Breast epithelium (tissue), 4 donors: ENCODE measurements around the gene EPO. TPM values are rescaled to one million over a fixed set of nuclear protein-coding genes. Genes with fewer than 3 reads are reported as not detected.
A peak's percentile ranks its signal among the peaks of the same experiment; 100 is the strongest.

Experiments
- DNase-seq, 2 donors: peaks; one replicate each; pipeline ENCODE4 v3.0.0-alpha.2; 2019; ENCODE audit warnings: low spot score in 2 of 2
- H3K27ac ChIP-seq, 2 donors: fragments of 200-600 bp; sonication (generic) in 1 of 2; one replicate each; pipeline ENCODE4 v1.5.1; 2016 to 2019; ENCODE audit warnings: mild to moderate bottlenecking in 1 of 2
- H3K27me3 ChIP-seq, 2 donors: fragments of 200-600 bp; sonication (generic) in 1 of 2; one replicate each; pipeline versions ENCODE4 v1.5.1 to v1.6.0; 2017 to 2019; ENCODE audit warnings: control low read depth in 1 of 2, mild to moderate bottlenecking in 1 of 2
- H3K36me3 ChIP-seq: fragments of 200-600 bp; one replicate; pipeline ENCODE4 v1.5.1; 2019
- H3K4me1 ChIP-seq, 2 donors: fragments of 200-600 bp; sonication (generic); one replicate each; pipeline ENCODE4 v1.5.1; 2016 to 2019; ENCODE audit warnings: control low read depth in 1 of 2
- H3K4me3 ChIP-seq, 3 donors: fragments of 200-600 bp; sonication (generic); 1 replicate in 2 of 3; 2 replicates in 1 of 3; pipeline ENCODE4 v1.5.1; 2016 to 2019; ENCODE audit warnings: mild to moderate bottlenecking in 3 of 3, moderate library complexity in 2 of 3
- H3K9me3 ChIP-seq, 2 donors: fragments of 200-600 bp; sonication (generic) in 1 of 2; one replicate each; pipeline ENCODE4 v1.5.1; 2016 to 2019; ENCODE audit warnings: control low read depth in 1 of 2
- POLR2A ChIP-seq: fragments of 450-650 bp; IDR thresholded peaks from one replicate; pipeline ENCODE4 v1.6.1; 2016; ENCODE audit warnings: antibody characterized with exemption, mild to moderate bottlenecking, moderate library complexity
- POLR2AphosphoS5 ChIP-seq, 3 donors: sonication (generic); formaldehyde crosslinking; IDR thresholded peaks; one replicate each; pipeline ENCODE4 v1.6.1; 2017; ENCODE audit warnings: antibody characterized with exemption in 3 of 3
- intact Hi-C: fragments of 100-400 bp; cut with DNase I; formaldehyde crosslinking; loops from one replicate; pipeline ENCODE4 v1.15.1; 2023; ENCODE audit warnings: low total_unique reads
- total RNA-seq, 3 donors: library from RNA; depleted of rRNA; stranded (reverse); fragments of >200 nt; gene quantifications; one replicate each; pipeline ENCODE4 v1.1.0, GENCODE V29; 2016
- TF ChIP-seq, protein P1 (sequence below), 3 donors: fragments of 450-650 bp; IDR thresholded peaks; one replicate each; pipeline ENCODE4 v1.5.1; 2016 to 2017; ENCODE audit warnings: antibody characterized with exemption in 3 of 3, mild to moderate bottlenecking in 3 of 3, moderate library complexity in 3 of 3

Gene EPO
- total RNA-seq, 3 donors from 2014 or later, result not detected

DNA sequence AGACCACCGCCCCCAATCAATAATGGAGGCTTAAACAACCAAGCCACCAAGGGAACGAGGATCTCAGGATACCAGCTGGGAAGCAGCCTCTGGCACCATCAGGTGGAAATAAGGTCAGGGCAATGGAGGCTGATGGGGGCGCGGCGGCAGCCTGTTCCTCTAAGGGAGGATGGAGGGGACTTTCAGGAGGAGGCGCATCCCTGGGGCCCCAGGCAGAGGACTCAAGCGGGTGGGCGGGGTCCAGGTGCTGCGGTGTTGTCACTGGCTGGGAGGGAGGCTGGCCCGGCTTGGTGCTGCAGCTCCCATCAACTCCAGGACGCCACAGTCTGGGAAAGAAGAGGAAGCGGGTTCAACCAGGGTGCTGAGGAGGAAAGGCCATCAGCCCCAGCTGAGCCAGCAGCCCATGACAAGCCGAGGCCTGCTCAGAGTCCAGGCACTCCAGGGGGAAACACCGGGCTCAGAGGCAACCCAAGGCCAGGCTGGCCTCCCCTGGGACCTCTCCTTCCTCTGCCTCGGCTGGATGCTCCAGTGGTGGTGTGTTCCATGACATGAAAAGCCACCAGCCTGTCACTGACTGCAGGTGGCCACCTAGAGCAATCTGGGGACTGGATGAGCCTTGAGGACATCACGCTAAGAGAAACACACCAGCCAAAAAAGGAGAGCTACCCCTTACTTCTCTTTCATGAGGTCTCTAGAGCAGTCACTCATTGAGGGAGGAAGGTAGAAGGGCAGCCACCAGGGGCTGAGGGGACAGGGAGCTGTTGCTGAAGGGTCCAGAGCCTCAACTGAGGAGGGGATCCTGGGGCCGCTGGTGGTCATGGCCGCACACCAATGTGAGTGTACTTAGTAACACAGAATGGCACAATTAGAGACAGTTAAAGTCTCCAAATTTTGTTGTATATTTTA is 30.8 kb upstream of the EPO start:
- H3K4me3 ChIP-seq, result no peak overlapping the region
- TF ChIP-seq, protein P1, sequence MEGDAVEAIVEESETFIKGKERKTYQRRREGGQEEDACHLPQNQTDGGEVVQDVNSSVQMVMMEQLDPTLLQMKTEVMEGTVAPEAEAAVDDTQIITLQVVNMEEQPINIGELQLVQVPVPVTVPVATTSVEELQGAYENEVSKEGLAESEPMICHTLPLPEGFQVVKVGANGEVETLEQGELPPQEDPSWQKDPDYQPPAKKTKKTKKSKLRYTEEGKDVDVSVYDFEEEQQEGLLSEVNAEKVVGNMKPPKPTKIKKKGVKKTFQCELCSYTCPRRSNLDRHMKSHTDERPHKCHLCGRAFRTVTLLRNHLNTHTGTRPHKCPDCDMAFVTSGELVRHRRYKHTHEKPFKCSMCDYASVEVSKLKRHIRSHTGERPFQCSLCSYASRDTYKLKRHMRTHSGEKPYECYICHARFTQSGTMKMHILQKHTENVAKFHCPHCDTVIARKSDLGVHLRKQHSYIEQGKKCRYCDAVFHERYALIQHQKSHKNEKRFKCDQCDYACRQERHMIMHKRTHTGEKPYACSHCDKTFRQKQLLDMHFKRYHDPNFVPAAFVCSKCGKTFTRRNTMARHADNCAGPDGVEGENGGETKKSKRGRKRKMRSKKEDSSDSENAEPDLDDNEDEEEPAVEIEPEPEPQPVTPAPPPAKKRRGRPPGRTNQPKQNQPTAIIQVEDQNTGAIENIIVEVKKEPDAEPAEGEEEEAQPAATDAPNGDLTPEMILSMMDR (IDR thresholded peaks at IDR 0.05), result no peak
- TF ChIP-seq POLR2AphosphoS5 (IDR thresholded peaks at IDR 0.05), result no peak
- TF ChIP-seq POLR2A, result no peak
- peak overlapping the region in 1 of 2 donors; percentile 2 for H3K27ac ChIP-seq
- no peak for DNase-seq
- H3K36me3 ChIP-seq, result peaks cover 9% of the 10 kb centered on the region
- intact Hi-C loops, result loop anchor here (5.0 to 10.0 kb wide), 2 partner anchors 115 to 212 kb away; partner anchors contain the start of genes SAP25 and TSC22D4
- H3K9me3 ChIP-seq, result no peaks in the 10 kb centered on the region
- H3K4me1 ChIP-seq, result peaks cover 4 to 14% of the 10 kb centered on the region in 2 donors
- no peaks in the 10 kb centered on the region for H3K27me3 ChIP-seq

DNA sequence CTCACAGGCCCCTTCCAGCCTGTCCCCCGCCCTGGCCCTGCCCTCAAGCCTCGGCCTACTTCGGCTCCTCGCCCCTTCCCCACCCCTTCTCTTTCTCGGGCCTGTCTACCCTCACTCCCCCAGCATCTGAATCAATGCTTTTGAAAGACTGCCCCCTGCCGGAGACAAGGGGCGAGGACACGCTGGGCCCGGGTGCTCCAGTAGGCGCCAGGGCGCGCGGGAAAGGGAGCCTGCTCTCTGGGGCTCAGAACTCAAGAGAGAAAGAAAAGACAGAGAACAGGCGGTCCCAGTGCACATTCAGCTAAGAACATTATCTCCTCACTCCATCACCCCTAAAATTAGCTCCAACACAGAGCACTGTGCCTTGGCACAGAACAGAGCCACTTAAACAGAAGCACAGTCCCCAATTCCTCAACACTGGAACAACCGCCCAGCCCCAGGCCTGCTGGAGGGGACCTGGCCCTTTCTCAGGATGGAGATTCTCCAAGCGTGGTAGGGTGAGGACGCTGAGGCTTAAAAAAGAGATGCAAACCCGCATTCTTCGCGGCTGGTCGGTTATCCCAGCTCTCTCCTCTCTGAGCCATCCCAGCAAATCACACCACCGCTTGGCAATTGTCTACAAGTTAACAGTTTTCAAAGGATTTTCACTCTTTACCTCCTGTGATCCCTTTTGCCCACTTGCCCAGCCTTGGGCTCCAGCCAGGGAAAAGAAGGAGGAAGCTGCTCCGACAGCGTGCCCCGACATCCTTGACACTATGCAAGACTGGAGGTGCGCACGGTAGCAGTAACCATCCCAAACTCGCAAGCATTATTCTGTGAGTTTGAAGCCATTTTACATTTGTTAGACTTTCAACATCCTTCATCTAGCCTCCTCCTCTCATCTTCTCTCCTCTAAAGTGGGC is 28.3 kb upstream of the EPO start:
- no peak for TF ChIP-seq POLR2AphosphoS5 (IDR thresholded peaks at IDR 0.05)
- TF ChIP-seq, protein P1 (IDR thresholded peaks at IDR 0.05), result peak; percentile 72 to 93 (median 83)
- TF ChIP-seq POLR2A, result no peak
- H3K27ac ChIP-seq, result peak overlapping the region; percentile 21 to 93
- H3K9me3 ChIP-seq, result no peaks in the 10 kb centered on the region
- peaks cover 4 to 14% of the 10 kb centered on the region in 2 donors for H3K4me1 ChIP-seq
- peak; percentile 68 to 77 for DNase-seq
- intact Hi-C loops, result no loop called here
- peaks cover 4% of the 10 kb centered on the region for H3K36me3 ChIP-seq
- H3K4me3 ChIP-seq, result peak overlapping the region; percentile 95 to 100 (median 95)
- H3K27me3 ChIP-seq, result no peaks in the 10 kb centered on the region

DNA sequence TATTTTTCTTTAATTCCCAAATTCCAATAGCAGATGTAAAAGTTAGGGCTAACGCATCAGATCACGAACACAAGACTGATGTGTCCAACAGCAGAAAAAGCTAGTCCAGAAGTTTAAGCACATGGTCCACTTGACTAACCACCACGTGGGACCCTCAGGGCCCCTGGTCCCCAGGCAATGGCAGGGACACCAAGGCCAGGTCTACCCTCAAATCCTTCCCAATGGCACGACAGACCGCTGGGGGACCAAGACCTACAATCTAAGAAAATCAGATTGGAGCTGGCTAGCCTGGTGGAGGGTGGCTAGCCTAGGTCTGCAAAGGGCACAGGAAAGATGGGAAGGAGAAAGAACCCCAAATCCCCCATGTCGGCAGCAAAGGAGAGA is 27.7 kb upstream of the EPO start:
- no peak for DNase-seq
- peaks cover 4 to 14% of the 10 kb centered on the region in 2 donors for H3K4me1 ChIP-seq
- TF ChIP-seq POLR2A (no peak), POLR2AphosphoS5 (IDR thresholded peaks at IDR 0.05) (no peak)
- TF ChIP-seq, protein P1 (IDR thresholded peaks at IDR 0.05), result no peak

DNA sequence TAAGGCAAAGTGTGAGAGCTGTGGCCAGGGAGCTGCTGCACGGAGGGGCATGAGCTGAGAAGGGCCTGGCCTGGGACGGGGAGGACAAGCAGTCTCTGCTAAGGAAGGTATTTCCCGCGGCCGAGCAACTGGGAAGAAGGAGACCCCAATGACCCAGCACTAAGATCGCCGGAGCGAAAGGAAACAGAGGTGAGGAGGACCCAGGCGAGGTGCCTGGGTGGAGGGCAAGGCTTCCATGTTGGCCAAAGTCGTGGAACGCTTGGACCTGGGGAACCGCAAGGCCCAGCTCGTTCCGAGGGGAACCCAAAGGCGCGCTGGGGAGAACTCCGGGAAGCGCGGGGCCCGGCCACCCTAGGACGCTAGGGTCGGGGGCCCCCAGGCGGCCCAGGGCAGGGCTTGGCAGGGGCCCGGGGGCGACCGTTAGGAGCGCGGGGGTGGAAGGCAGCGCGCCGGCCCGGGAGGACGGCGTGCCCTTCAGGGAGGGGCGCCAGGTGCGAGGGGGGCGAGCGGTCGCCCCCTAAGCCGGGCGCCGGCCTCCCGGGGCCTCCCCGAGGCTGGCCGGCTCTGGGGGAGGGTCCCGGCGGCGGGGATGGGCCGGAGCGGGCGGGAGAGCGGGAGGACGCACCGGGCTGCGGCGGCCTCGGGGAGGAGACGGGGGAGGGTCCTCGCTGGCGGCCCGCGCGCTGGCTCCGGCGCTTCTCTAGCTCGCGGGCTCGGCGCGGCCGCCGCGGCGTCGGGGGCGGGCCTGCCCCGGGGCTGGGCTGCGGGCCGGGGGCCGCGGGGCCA is 26.8 kb upstream of the EPO start:
- peaks cover 4 to 14% of the 10 kb centered on the region in 2 donors for H3K4me1 ChIP-seq
- peak overlapping the region; percentile 93 to 97 for H3K27ac ChIP-seq
- H3K27me3 ChIP-seq, result no peaks in the 10 kb centered on the region
- peak overlapping the region; percentile 95 to 100 (median 95) for H3K4me3 ChIP-seq
- H3K36me3 ChIP-seq, result no peaks in the 10 kb centered on the region
- peak in 1 of 2 donors; percentile 50 for DNase-seq
- no peaks in the 10 kb centered on the region for H3K9me3 ChIP-seq
- TF ChIP-seq, protein P1 (IDR thresholded peaks at IDR 0.05), result no peak
- no peak for TF ChIP-seq POLR2A
- TF ChIP-seq POLR2AphosphoS5 (IDR thresholded peaks at IDR 0.05), result no peak
- intact Hi-C loops, result no loop called here

More for the DNA sequence above, 27.7 kb upstream of the EPO start:
- H3K27ac ChIP-seq, result peak overlapping the region; percentile 93 to 97
- no peaks in the 10 kb centered on the region for H3K36me3 ChIP-seq
- H3K27me3 ChIP-seq, result no peaks in the 10 kb centered on the region
- no peaks in the 10 kb centered on the region for H3K9me3 ChIP-seq
- intact Hi-C loops, result no loop called here
- peak overlapping the region; percentile 95 to 100 (median 95) for H3K4me3 ChIP-seq
